ENCODE data around the gene YIPF3. TPM values are rescaled to one million over a fixed set of nuclear protein-coding genes. Genes with fewer than 3 reads are reported as not detected.

YIPF3 gene
- total RNA-seq, 4 donors from 2014 or later: 66.4 to 110 (median 82.8) TPM

DNA sequence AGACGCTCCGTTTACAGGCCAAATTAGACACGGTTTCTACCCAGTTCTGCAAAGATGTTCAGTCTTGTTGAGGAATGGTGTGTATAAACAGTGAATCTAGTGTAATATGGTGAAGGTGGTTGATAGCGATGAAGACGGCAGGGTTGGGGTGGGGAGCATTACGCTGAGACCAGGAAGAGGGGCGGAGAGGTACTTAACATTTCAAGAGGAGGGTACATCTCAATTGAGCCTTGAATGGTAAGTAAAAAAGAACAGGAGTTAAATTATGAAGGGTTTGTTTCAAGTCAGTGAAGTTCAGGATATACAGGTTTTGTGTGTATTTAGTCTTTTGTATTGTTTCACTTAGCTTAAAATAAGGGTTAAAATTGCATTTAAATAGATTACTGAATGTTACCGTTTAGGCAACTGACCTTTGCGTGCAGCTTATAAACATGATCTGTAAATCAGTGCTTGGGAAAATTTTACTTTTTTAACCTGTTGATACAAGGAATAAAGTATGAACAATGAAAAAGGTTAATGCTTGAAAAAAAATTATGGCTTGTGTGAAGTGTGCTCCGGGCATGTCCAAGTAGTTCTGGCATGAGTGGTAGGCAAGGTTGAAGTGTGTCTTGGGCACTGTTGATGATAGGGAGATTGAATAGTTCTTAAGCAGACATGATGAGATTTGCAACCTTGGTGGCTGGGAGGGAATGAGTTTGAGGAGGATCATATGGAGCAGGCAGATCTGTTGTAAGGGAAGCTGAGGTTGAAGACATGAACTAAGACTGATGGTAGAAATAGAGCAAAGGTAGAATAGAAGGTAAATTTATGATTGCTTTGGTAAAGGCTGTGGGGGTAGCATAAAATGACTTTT, 1.0 kb upstream of the YIPF3 start:
- H3K27ac ChIP-seq: peak overlapping the region; percentile 39 to 91 (median 88)
- H3K4me3 ChIP-seq: peak overlapping the region; percentile 94
- 2 to 14% methylated on average over 5 to 9 of the region's 10 CpGs for WGBS, 2 donors (ENCODE audit: low coverage in 1 of 2)
- no peak for ATAC-seq
- TF ChIP-seq EP300 (IDR thresholded peaks at IDR 0.05) (no peak), POLR2AphosphoS5 (IDR thresholded peaks at IDR 0.05) (no peak), POLR2A (IDR thresholded peaks at IDR 0.05) (no peak)
- TF ChIP-seq, protein P1, sequence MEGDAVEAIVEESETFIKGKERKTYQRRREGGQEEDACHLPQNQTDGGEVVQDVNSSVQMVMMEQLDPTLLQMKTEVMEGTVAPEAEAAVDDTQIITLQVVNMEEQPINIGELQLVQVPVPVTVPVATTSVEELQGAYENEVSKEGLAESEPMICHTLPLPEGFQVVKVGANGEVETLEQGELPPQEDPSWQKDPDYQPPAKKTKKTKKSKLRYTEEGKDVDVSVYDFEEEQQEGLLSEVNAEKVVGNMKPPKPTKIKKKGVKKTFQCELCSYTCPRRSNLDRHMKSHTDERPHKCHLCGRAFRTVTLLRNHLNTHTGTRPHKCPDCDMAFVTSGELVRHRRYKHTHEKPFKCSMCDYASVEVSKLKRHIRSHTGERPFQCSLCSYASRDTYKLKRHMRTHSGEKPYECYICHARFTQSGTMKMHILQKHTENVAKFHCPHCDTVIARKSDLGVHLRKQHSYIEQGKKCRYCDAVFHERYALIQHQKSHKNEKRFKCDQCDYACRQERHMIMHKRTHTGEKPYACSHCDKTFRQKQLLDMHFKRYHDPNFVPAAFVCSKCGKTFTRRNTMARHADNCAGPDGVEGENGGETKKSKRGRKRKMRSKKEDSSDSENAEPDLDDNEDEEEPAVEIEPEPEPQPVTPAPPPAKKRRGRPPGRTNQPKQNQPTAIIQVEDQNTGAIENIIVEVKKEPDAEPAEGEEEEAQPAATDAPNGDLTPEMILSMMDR (IDR thresholded peaks at IDR 0.05): no peak
- H3K36me3 ChIP-seq: peaks cover 0 to 69% of the 10 kb centered on the region in 2 donors
- H3K9me3 ChIP-seq: no peaks in the 10 kb centered on the region
- H3K4me1 ChIP-seq: peaks cover 4 to 50% (median 22%) of the 10 kb centered on the region in 3 donors
- no peaks in the 10 kb centered on the region for H3K27me3 ChIP-seq

DNA sequence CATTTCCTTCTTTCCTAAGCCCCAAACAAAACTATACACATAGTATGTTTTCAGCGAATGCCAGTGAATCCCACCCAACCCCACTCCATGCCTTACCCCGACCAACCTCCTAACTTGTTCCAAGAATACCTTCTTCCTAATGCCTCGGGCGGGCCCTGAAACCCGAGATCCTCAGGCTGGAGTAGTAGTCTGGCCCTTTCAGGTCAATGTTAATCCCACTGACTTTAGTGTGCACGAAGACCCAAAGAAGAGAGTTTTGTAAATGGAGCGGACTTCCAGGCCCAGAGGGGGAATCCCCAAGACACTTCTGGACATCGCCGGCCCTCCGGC, 394 bp downstream of the YIPF3 start:
- Histone ChIP-seq H3K27me3 (no peaks in the 10 kb centered on the region), H3K4me1 (peaks cover 4 to 57% (median 22%) of the 10 kb centered on the region in 3 donors), H3K27ac (peak overlapping the region; percentile 81 to 91 (median 88)), H3K9me3 (no peaks in the 10 kb centered on the region), H3K36me3 (peaks cover 0 to 69% of the 10 kb centered on the region in 2 donors), H3K4me3 (peak overlapping the region; percentile 94)
- WGBS, 2 donors (ENCODE audit: low coverage in 1 of 2): 0 to 2% methylated on average over 4 to 9 of the region's 10 CpGs
- no peak for ATAC-seq
- TF ChIP-seq, protein P1 (IDR thresholded peaks at IDR 0.05): no peak
- TF ChIP-seq EP300 (IDR thresholded peaks at IDR 0.05) (no peak), POLR2A (IDR thresholded peaks at IDR 0.05) (no peak), POLR2AphosphoS5 (IDR thresholded peaks at IDR 0.05) (no peak)

DNA sequence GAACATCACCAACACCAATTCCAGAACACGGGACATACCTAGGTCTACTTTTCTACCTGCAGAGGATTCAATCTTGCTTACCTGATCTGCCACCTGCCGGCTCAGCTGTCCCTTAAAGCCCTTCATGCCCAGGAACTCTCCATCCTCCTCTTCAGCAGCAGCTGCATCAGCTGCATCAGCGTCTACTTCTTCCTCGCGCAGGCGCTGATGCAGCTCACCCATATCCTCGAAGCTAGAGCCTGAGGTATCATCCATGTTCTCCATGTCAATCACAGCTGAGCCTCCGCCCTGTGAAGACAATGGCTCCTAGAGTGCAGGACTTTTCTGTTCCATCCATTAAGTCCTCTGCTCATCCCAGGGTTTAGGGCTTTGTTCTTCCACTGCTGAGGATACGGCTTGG, 918 bp downstream of the YIPF3 start:
- Histone ChIP-seq H3K9me3 (no peaks in the 10 kb centered on the region), H3K27ac (peak overlapping the region in 3 of 4 donors; percentile 88 to 91 (median 89)), H3K27me3 (no peaks in the 10 kb centered on the region), H3K36me3 (peaks cover 0 to 69% of the 10 kb centered on the region in 2 donors), H3K4me3 (peak overlapping the region; percentile 94), H3K4me1 (peaks cover 4 to 60% (median 22%) of the 10 kb centered on the region in 3 donors)
- TF ChIP-seq POLR2A (IDR thresholded peaks at IDR 0.05) (no peak), EP300 (IDR thresholded peaks at IDR 0.05) (no peak), POLR2AphosphoS5 (IDR thresholded peaks at IDR 0.05) (no peak)
- TF ChIP-seq, protein P1 (IDR thresholded peaks at IDR 0.05): no peak
- ATAC-seq: no peak
- 59 to 73% methylated on average over 3 to 6 of the region's 9 CpGs for WGBS, 2 donors (ENCODE audit: low coverage in 1 of 2)

DNA sequence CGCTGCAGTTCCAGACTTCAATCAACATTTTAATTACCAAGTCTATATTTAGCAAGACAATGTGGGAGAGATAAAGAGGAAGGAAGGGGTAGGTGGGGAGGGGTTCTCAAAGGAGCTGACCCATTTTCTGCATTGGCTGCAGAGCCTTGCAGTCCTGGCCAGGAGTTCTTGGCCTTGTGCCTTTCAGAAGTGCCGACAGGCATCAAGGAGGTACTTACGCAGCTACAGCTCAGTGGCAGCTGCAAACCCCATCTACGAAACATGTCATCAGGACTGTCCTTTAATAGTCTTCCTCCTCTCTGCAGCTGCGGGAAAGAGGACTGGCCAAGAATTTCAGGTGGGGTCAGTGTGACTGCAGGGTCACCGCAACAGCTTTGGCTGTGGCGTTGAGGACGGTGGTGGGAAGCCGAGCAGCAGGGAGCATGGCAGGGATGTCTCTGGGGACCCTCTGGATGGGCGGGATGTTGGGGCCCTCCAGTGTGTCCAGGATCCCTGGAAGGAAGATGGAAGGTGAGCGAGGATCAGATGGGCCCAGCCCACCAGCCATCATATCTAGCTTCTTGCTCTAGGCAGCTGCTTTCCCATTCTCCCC, 4.8 kb downstream of the YIPF3 start:
- TF ChIP-seq, protein P1 (IDR thresholded peaks at IDR 0.05): no peak
- TF ChIP-seq POLR2AphosphoS5 (IDR thresholded peaks at IDR 0.05) (no peak), POLR2A (IDR thresholded peaks at IDR 0.05) (no peak), EP300 (IDR thresholded peaks at IDR 0.05) (no peak)
- 59 to 65% methylated on average over 3 to 5 of the region's 11 CpGs for WGBS, 2 donors (ENCODE audit: low coverage in 1 of 2)
- H3K4me3 ChIP-seq: no peak overlapping the region
- H3K4me1 ChIP-seq: peaks cover 4 to 67% (median 28%) of the 10 kb centered on the region in 3 donors
- H3K27ac ChIP-seq: no peak overlapping the region
- H3K27me3 ChIP-seq: peaks cover 7% of the 10 kb centered on the region
- no peak for ATAC-seq
- H3K9me3 ChIP-seq: no peaks in the 10 kb centered on the region
- peaks cover 0 to 51% of the 10 kb centered on the region in 2 donors for H3K36me3 ChIP-seq
